Uterus (tissue), 4 donors: Measurements from ENCODE around the gene DMXL1. TPM values are rescaled to one million over a fixed set of nuclear protein-coding genes. Genes with fewer than 3 reads are reported as not detected.

Experiments used
- DNase-seq, 2 donors: peaks; one replicate each; pipeline ENCODE4 v3.0.0-alpha.2; 2019 to 2020
- H3K27ac ChIP-seq, 2 donors: fragments of 200-600 bp; sonication (generic); 1 replicate in 1 of 2; 2 replicates in 1 of 2; pipeline ENCODE4 v1.5.1; 2016 to 2018
- H3K27me3 ChIP-seq, 2 donors: fragments of 200-600 bp; sonication (generic); one replicate each; pipeline ENCODE4 v1.5.1; 2018 to 2019; ENCODE audit warnings: control low read depth in 1 of 2
- H3K36me3 ChIP-seq, 2 donors: fragments of 200-600 bp; sonication (generic); one replicate each; pipeline ENCODE4 v1.5.1; 2019; ENCODE audit warnings: control low read depth in 1 of 2
- H3K4me1 ChIP-seq, 2 donors: fragments of 200-600 bp; sonication (generic); one replicate each; pipeline ENCODE4 v1.5.1; 2018 to 2019; ENCODE audit warnings: control low read depth in 1 of 2
- H3K4me3 ChIP-seq, 2 donors: fragments of 200-600 bp; sonication (generic); 1 replicate in 1 of 2; 2 replicates in 1 of 2; pipeline ENCODE4 v1.5.1; 2018 to 2019; ENCODE audit warnings: mild to moderate bottlenecking in 1 of 2
- H3K9me3 ChIP-seq, 2 donors: fragments of 200-600 bp; sonication (generic); one replicate each; pipeline ENCODE4 v1.5.1; 2019; ENCODE audit warnings: control low read depth in 1 of 2
- POLR2A ChIP-seq, 2 donors: fragments of 450-650 bp; IDR thresholded peaks; one replicate each; pipeline ENCODE4 v1.6.1; 2016; ENCODE audit warnings: antibody characterized with exemption in 2 of 2, mild to moderate bottlenecking in 1 of 2, moderate library complexity in 1 of 2
- intact Hi-C: fragments of 100-400 bp; cut with DNase I; formaldehyde crosslinking; loops from one replicate; pipeline ENCODE4 v1.15.1; 2023; ENCODE audit warnings: low total_unique reads
- total RNA-seq, 4 donors: library from RNA; depleted of rRNA in 3 of 4; stranded (reverse); fragments of >200 nt in 3 of 4; gene quantifications; one replicate each; pipeline versions ENCODE4 v1.1.0 to v1.2.4, GENCODE V29; 2014 to 2023
- TF ChIP-seq, protein P1 (sequence below), 4 experiments: fragments of 200-600 bp in 2 of 4; fragments of 450-650 bp in 2 of 4; sonication (generic) in 2 of 4; IDR thresholded peaks; one replicate each; pipeline ENCODE4 v1.5.1; 2016 to 2019; ENCODE audit warnings: antibody characterized with exemption in 4 of 4, mild to moderate bottlenecking in 2 of 4, moderate library complexity in 1 of 4
- donor health status: DM: yes; HTN: yes; CAD: no.

DMXL1 gene
- total RNA-seq, 4 donors from 2014 or later = 24.4 to 119 (median 56.1) TPM

- H3K36me3 ChIP-seq = no peaks in the 10 kb centered on the region
- H3K4me1 ChIP-seq = no peaks in the 10 kb centered on the region
- H3K27me3 ChIP-seq = no peaks in the 10 kb centered on the region
- intact Hi-C loops = no loop called here
- H3K9me3 ChIP-seq = no peaks in the 10 kb centered on the region
- H3K4me3 ChIP-seq = no peak overlapping the region
- no peak for TF ChIP-seq POLR2A (IDR thresholded peaks at IDR 0.05)
- TF ChIP-seq, protein P1, sequence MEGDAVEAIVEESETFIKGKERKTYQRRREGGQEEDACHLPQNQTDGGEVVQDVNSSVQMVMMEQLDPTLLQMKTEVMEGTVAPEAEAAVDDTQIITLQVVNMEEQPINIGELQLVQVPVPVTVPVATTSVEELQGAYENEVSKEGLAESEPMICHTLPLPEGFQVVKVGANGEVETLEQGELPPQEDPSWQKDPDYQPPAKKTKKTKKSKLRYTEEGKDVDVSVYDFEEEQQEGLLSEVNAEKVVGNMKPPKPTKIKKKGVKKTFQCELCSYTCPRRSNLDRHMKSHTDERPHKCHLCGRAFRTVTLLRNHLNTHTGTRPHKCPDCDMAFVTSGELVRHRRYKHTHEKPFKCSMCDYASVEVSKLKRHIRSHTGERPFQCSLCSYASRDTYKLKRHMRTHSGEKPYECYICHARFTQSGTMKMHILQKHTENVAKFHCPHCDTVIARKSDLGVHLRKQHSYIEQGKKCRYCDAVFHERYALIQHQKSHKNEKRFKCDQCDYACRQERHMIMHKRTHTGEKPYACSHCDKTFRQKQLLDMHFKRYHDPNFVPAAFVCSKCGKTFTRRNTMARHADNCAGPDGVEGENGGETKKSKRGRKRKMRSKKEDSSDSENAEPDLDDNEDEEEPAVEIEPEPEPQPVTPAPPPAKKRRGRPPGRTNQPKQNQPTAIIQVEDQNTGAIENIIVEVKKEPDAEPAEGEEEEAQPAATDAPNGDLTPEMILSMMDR (IDR thresholded peaks at IDR 0.05) = no peak
- DNase-seq = no peak
- no peak overlapping the region for H3K27ac ChIP-seq
Measured at GRCh38 chr5:119187776-119188529, 117.1 kb downstream of the DMXL1 start.

GRCh38 chr5:119190470-119191095 is 119.7 kb downstream of the DMXL1 start:
- no peaks in the 10 kb centered on the region for H3K27me3 ChIP-seq
- H3K27ac ChIP-seq = no peak overlapping the region
- H3K36me3 ChIP-seq = no peaks in the 10 kb centered on the region
- H3K4me3 ChIP-seq = no peak overlapping the region
- no peak for TF ChIP-seq POLR2A (IDR thresholded peaks at IDR 0.05)
- TF ChIP-seq, protein P1 (IDR thresholded peaks at IDR 0.05) = no peak
- H3K4me1 ChIP-seq = no peaks in the 10 kb centered on the region
- intact Hi-C loops = no loop called here
- no peak for DNase-seq
- H3K9me3 ChIP-seq = no peaks in the 10 kb centered on the region

DNA sequence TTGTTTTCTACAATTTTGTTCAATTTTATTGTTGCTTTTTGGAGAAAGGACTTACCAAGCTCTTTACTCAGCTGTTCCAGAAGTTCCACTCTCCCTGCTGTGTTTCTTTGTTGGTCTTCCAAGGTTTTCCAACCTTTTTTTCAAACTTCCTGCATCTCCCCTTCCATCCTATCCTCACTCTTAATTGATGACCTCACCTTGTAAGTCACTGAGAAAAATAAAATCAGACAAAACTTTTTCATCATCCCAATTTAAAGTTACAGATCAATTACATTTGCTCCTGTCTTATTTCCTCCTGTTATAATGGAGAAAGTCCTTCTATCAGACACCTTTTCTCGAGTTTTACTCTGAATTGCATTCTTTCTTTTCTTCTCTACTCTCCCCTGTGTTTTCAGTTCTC is 121.1 kb downstream of the DMXL1 start:
- Histone ChIP-seq H3K27ac (no peak overlapping the region), H3K36me3 (no peaks in the 10 kb centered on the region), H3K4me3 (no peak overlapping the region), H3K4me1 (no peaks in the 10 kb centered on the region), H3K9me3 (no peaks in the 10 kb centered on the region), H3K27me3 (no peaks in the 10 kb centered on the region)
- intact Hi-C loops = no loop called here
- no peak for DNase-seq
- no peak for TF ChIP-seq POLR2A (IDR thresholded peaks at IDR 0.05)
- TF ChIP-seq, protein P1 (IDR thresholded peaks at IDR 0.05) = no peak

- no peaks in the 10 kb centered on the region for H3K9me3 ChIP-seq
- no peak overlapping the region for H3K27ac ChIP-seq
- H3K4me3 ChIP-seq = no peak overlapping the region
- no peaks in the 10 kb centered on the region for H3K4me1 ChIP-seq
- DNase-seq = no peak
- intact Hi-C loops = no loop called here
- H3K27me3 ChIP-seq = no peaks in the 10 kb centered on the region
- H3K36me3 ChIP-seq = no peaks in the 10 kb centered on the region
- TF ChIP-seq, protein P1 (IDR thresholded peaks at IDR 0.05) = no peak
- TF ChIP-seq POLR2A (IDR thresholded peaks at IDR 0.05) = no peak
Measured at GRCh38 chr5:119200795-119201194, 129.9 kb downstream of the DMXL1 start.

- H3K27ac ChIP-seq = no peak overlapping the region
- intact Hi-C loops = no loop called here
- no peak overlapping the region for H3K4me3 ChIP-seq
- no peak for TF ChIP-seq POLR2A (IDR thresholded peaks at IDR 0.05)
- TF ChIP-seq, protein P1 (IDR thresholded peaks at IDR 0.05) = no peak
- H3K36me3 ChIP-seq = no peaks in the 10 kb centered on the region
- no peaks in the 10 kb centered on the region for H3K4me1 ChIP-seq
- DNase-seq = no peak
- no peaks in the 10 kb centered on the region for H3K9me3 ChIP-seq
- no peaks in the 10 kb centered on the region for H3K27me3 ChIP-seq
Measured at GRCh38 chr5:119207105-119207504, 136.2 kb downstream of the DMXL1 start.
